Fibroblast of skin of left biceps (primary cell): Measurements from ENCODE around the gene PAMR1.

ENCODE experiments used
- DNase-seq, 2 experiments: peaks; one replicate each; pipeline ENCODE4 v3.0.0-alpha.2; 2013; ENCODE audit warnings: low read depth in 2 of 2

The PAMR1 gene

DNA sequence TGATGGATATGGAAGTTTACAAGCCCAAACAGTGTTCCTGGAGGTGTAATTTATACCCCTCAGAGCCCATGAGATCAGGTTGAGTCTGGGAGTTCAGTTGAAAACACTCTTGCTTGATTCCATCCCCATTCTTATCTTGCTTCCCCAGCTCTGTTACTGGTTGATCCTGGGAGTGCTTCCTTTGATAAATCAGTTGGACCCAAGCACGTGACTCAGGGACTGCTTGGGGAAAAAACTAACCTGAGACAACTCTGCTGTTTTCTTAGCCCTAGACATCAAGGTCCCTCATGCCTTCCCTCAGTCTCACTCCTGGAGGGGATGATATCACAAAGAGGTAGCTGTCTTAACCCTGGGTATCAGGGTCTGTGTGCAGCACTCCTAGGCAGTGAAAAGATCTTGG is 71.1 kb downstream of the PAMR1 start:
- no peak for DNase-seq

DNA sequence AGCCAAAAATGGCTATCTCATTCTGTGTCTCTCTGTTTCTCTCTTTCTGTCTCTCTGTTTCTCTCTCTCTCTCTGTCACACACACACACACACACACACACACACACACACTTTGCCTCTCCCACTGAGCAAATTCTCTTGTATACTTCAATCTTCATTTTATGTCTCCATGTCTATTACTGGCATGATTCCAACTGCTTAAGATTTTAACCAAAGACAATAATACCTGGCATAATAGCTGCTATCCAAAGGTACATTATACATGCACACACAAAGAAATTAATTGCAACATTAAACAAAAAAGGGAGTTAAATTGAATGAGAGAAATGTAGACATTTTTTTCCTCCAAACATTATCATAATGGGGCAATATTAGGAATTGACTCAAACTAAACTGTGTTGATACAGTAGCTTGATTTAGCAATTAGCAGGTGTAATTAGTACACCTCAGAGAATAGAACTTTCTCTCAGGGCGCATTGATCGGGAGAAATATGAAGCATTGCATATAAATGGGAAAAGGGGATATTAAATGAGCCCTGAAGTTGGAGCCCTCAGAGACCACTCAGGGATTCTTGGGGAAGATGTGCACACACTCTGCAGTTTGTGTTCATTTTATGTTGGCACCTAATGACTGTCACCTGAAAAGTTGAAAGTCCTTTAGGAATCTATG is 88.7 kb downstream of the PAMR1 start:
- no peak for DNase-seq

DNA sequence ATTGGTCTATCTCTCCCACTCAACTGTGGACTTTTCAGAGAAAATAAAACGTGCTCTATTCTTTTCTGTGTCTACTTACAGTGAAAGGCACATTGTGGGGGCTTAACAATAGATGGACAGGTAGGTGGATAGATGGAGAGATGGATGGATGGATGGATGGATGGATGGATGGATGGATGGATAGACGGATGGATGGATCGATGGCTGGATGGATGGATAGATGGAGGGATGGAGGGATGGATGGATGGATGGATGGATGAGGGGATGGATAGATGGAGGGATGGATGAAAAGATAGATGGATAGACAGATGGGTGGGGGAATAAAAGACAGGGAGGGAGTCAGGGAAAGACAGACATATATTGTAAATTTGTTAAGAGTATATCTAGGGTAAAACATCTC is 91.8 kb downstream of the PAMR1 start:
- no peak for DNase-seq

DNA sequence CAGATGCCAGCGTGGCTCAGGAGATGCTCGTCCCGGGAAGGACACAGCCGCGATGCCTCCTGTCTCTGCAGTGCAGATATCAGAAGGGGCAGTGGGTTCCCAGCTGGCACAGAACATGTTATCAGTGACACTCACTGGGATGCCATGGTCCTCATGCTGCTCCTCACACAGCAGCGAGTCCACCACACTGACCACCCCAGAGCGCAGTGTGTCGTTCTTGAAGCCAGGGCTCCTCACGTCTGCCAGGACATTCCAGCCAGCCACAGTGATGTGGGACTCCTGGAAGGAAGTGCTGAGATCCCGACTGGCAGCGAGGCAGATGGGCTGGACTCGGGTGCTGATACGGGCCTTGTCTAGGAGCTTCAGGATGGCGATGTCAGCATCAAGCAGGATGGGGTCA is 93.0 kb downstream of the PAMR1 start:
- DNase-seq, result no peak

DNA sequence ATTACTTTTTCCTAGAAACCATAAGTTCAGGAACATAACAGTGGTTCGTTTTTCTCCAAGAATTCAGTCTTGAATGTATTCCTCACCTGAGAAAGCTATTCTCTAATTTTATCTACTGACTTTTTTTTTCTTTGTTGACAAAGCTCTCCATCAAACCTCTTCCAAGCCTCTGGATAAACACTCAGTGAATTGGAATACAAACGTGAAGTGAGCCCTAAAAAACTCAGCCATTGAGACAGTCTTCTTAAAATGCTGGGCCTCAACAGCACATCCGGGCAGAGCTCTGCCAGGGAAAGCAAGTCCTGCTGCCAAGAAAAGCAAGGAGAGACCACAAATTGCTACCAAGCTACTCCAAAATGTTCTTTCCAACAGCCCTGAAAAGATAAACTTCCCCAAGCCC is 98.3 kb downstream of the PAMR1 start:
- DNase-seq, result peak in 1 of 2 experiments; percentile 54

DNA sequence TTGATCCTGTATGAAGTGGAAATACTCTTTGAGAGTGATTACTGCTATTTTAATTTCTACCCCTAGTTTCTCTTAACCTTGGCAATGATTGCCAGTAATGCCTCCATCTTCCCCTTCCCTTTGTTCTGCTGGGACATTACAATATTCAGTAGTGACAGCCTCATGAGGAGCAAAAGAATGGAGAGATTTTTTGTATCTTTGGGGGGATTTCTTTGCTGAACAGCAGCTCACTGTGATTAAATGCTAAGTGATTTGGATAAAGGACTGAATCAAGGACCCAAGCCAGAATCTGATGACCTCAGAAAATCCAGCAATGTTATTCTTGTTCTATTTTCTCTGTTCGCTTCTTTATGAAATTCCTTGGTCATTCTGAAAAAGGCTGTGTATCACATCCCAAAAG is 99.1 kb downstream of the PAMR1 start:
- no peak for DNase-seq

DNA sequence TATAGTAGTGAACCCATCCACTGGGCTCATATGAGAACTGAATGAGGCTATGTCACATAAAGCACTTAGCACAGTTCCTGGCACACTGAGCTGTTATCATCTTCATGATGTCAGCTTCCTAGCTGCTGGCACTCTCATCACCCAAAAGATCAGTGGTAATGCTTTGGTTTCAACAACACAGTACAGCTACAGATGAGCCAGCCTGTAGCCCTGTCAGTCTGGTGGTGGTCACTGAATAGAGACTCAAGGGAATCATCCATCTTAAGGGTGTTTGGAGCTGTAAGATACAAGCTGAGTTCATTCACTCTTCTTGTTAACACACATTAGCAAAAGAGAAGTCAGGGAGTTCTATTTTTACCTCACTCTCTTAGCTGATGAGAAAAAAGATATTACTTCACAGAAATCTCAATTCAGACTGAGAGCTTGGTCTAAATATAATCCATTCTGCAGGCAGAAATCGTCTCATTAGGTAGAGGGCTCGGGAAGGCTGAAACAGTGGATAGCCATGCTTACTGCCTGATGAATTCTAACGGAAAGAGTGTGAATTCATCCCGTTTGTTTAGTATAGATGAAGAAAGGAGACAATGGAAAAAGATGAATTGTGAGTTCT is 99.7 kb downstream of the PAMR1 start:
- no peak for DNase-seq

DNA sequence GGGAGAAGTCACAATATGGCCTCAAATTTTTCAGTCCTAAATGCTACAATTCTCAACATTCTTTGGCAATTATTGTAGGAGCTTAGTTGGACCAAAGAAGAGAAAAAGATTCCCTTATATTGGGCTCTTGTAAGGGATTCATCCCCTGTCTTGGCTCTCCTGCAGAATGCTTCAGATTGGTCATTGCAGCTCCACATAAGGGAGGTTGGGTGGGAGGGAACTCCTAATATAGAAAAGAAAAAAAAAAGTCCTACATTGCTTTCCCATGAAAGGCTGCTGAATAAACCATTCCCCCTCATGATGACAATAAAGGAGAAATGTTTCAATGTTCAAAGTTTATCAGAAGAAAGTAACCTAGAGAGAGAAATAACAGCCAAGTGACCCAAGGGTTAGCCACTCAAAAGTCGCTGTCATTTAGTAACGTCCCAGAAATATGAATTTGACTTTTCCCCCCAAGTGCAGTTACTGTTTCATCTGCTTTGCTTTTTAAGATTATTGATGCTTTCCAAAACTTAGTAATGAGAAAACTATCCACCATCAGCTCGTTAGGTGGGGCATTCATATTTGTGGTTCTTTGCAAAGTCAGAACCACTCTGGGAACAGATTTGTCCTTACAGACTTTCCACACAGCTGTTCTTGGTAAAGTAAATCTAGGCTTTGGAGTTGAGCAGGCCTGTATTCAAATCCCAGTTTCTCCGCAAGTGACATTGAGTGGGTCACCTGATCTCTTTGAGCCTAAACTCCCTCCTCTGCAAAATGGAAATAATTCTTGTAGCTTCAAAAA is 101.1 kb downstream of the PAMR1 start:
- DNase-seq, result peak; percentile 57 to 66

DNA sequence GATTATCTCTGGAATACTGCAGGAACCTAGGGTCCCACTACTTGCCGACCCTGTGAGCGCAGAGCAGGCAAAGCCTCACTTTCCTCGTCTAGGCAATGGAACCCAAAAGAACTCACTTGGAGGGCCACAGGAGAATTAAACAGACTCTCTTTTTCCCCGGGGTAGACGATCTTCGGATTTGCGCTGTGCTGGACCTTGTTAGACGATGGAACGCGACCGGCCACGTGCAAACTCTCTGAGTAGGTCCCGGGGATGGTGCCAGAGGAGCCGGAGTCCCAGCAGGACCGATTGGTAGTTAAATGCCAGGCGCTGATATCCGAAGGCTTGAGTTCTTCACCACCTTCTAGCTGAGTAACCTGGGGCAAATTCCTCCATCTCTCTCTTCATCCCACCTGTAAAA is 105.0 kb downstream of the PAMR1 start:
- no peak for DNase-seq

DNA sequence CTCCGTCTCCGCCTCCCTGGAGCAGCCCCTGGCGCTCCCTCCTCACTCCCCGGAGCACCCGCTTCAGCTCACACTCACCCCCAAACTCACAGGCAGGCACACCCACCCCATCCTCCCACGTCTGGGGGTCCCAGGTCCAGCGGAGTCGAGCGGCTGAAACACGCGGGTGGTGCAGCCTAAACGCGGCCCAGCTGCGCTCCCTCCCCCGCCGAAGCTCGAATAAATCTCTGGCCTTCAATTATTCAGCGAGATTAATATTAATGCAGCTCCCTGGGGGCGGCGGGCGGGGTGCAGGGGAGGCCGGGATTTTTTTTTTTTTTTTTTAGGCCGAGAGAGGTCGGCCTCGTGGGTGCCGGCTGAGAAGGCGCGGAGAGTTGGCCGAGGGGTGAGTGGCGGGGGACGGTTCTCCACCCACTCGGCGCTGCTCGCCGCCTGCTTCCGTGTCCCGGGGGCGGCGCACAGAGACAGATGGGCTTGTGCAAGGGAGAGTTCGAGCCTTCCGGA is 105.5 kb downstream of the PAMR1 start:
- no peak for DNase-seq

DNA sequence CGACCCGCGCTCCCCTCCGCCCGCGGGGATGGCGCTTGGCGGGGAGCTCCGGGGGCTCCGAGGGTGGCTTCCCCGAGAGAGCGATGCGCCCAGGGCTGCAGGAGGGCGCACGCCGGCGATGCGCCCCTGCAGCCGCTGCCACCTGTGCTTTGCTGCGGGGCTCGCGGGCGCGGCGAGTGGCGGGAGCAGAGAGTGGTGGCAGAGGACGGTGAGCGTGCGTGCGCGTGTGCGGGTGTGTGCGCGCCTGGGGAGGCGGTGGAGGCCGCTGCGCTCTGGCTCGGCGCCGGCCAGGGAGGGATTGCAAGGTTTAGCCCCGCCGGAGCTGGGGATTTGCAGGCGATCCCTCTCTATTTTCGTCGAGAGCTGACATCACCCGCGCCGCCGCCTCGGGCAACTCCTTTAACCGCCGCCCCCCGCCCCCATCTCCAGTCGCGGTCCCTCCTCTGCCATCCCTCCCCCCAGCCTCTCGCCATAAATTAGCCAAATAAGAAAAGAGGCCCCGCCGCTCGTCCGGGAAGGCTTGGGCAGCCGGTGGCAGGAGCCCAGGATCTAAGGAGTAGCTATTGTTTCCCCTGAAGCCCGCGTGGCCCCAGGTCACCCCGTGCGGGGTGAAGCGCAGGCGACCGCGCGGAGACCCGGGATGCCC is 106.1 kb downstream of the PAMR1 start, which contains the start of gene SLC1A2:
Gene SLC1A2, minus strand, starts transcription at position 375 of the 646 bp plus-strand sequence. CDS start 592 bp downstream, outside the sequence.
- DNase-seq, result no peak

DNA sequence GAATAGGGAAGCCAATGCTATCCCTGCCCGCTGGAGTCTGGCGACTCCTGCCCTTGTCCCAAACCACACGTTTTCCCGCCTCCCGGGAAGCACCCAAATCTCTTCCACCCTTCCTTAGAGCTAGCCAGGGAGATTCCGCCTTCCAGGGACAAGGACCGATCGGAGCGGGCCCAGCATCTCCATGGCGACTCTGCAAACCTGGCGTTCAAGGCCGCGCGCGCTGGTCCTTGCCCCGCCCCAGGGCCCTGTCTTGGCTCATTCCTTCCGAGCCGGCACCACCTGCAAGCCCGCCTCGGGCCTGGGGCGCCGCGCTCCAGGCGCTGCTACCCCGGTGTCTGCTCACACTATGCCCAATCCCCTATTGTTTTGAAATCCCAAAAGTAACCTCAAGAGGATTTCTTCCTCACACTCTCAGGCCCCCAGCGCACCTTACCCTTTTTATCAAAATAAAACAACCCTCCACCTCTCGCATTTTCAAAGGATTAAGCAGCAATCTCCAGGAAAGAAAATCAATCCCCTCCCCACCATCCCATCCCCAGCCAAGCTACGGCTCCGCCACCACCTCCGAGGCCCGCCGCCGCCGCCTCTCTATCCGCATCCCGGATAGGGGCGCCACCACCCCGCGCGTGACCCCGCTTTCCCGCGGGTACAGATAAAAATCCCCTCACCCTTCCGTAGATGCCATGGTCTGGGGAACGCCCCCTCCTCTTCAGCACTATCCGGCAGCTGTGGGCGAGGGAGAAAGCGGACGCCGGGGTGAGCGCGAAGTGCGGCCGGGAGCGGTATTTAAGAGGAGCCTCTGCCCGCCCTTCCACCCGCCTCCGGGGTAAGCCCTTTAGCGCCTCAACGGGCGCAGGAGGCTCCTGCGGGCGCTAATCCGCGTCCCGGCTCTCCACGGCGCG is 106.9 kb downstream of the PAMR1 start:
- DNase-seq, result no peak

DNA sequence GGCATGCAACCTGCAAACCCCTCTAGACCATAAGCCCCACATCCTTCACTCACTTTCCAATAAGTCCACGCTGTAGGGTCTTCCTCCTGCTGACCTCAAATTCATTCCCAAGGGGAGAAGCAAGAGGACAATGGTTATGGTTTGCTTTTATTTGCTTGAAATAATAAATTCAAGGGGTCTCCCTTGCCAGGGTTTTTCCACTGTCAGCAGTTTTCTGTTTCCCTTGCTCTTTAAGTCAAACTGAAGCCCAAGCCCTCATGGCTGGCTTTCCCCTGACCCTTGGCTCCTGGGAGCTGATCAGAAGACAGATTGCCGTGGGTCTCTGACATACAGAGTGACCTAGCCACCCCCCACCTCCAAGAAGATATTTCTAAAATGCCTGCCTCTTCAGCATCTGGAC is 109.9 kb downstream of the PAMR1 start:
- DNase-seq, result no peak

DNA sequence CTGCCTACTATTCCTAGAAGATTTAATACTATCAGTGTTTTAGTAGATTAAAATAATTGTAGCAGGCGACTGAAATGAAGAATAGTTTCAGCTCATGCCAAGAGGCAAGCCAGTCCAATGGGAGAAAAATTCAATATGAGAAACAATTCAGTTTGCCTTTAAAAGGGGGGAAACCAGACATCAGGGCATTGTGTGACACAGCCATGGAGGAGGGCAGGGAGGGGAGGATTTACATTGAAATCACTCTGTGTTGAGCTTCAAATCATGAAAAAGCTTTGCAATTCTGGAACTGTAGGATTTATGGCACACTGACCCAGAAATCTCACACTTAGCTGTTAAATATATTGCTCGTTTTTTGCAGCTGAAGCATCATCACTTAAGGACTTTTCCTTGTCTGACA is 110.6 kb downstream of the PAMR1 start:
- DNase-seq, result no peak

DNA sequence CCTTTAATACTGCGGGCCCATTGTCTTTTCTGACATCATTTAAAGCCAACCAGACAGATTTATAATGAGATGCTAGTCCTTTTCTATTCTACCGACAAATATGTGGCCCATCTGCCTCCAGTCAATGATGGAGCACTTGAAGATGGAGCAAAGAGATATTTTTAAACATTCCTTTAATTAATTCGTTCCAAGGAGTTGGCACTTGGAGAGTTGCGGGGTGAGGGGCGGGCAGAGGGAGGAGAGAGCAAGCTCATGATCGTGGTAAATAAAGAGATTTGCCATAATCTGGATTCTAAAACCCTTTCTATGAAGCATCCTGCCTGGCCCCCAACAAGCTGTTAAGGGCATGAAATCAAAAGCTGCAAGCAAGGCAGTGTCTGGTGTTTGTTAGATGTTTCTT is 111.1 kb downstream of the PAMR1 start:
- DNase-seq, result no peak

DNA sequence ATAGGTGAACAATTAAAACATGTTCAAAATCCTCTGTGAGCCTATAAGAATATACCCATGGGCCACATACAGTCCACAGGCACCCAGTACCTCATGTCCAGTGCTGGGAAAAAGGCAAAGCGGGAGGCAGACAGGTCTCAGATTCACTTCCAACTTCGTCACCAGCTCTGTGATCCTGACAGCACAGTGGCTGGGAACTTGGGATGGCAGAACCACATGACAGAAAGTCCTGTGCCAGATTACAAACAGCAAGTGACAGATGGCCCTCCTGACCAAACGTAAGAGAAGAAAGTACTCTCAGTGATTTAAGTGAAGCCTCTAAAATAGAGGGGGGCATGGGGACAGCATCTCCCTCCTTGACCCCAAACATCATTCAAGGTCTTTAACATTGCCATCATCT is 111.8 kb downstream of the PAMR1 start:
- DNase-seq, result no peak

DNA sequence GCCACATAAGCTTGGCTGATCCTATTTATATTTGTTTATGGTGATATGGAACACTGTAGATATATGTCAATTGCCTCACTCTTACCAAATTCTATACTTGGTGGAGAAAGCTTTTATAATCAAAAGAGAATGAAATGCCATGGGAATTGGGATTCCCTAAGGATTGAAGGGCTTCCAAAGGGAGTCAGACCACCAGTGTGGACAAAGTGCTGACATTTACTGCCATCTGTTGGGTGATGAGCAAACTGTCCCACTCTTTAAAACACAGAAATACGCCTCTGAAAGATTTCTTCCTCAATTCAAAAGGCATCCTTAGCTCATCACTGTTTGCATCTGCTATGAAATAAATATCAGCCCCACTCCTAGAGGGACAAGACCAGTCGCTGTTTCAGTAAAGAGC is 113.1 kb downstream of the PAMR1 start:
- no peak for DNase-seq

DNA sequence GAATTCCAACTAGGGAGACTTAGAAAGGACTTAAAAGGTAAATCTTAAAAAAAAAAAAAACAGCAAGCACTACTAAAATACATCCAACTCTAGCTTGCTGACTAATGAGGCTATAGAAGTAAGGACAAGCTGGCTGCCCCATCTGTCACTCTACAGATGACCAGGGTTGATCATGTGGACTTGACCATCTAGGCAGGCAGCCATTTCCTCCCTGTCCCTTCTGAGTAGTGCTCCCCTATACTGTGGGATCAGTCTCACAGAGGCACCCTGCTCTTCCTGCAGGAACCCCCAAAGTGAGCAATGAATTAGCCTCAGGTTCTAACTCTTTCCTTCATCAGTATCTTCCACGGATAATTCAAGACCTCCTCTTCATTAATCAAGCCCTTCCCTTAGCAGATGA is 118.4 kb downstream of the PAMR1 start:
- DNase-seq, result no peak

DNA sequence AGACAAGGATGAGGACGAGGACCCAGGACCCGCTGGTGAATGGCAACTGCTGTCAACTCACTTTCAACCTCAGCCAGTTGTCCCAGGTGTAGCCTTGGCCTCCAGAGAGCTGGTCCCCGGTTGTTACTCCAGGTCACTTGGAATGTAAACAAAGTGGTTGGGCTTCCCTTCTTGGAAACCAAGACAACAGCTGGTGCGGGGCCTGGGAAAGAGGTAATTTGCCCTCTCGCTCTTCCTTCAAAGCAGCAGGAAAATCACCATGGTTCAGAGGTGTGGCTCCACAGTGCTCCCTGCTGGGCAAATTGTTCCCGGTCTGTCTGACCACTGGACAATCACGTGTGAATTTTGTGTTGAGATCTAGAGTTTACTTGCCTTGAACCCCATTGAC is 121.0 kb downstream of the PAMR1 start:
- no peak for DNase-seq

DNA sequence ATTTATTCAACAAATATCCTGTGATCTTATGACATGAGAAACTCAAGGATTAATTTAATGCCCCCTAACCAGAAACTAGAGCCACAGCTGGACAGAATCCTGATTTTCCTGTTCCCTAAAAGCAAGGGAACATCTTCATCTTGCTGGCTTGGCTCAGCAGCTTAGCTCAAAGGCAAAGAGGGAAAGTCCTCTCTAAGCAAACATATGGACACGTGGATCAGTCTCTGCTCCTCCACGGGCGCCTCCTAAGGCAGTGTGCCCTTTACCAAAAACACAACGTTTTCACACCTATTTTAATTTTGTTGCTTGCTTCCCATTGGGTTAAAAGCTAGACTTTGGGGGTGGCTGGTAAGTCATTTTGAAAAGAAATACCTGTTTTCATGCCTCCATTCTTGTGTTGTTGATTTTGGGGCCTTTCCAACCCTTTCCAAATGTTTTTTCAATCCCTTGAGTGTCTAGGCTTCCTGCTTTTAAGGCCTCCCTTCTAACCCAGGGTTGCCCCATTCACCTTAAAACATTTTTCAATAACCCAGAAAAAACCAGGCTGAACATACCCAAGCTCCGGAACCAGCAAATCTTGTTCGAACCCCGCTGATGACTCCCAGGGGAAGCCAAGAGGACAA is 121.5 kb downstream of the PAMR1 start:
- no peak for DNase-seq
